ENCODE data around the gene LILRA2.
"Not testable (repeated sequence)": the region's sequence is repeated elsewhere in the genome, so short reads cannot be mapped to it uniquely, and the experiment has no call there.

The LILRA2 gene

DNA sequence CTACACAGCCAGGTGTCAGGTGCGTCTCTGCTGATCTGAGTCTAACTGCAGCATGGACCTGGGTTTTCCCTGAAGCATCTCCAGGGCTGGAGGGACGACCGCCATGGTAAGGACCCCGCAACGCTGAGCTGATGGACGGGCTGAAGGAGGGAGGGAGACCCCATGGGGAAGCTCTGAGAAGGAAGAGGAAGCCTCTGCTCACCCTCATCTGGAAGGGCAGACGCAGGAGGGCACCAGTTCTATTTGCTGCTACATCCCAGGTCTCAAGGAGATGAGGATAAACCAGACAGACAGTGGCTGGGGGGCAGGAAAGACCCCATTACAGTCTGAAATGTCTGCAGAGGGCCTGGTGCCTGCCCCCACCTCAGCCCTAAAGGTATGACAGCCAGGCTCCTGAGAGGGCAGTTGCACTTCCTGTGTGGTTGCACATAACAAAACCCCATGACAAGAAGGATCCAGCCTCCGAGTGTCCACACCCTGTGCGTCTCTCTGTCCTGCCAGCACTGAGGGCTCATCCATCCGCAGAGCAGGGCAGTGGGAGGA, at the start of gene LILRA2:
TSS of gene LILRA2 (plus strand) at position 461 of the 543 bp plus-strand sequence. CDS start 89 bp downstream, outside the sequence.
- DNase-seq: no peak

DNA sequence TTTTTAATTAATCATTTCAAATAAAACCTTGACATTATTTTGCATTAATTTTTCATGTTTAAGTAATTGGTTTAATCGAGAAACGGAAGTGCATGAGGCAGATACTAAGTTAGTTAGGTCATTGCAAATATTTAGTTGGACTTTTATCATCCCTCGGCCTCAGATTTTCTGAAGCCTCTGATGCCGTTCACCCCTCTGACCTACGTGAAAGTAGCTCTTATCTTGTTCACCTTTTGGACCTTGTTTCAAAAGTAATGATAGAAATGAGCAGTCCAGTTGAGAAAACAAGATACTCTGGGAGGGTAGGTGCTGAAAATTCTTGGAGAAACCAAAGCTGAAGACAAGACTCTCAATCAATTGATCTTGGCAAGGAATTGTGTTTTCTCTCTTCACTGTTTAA, 48.0 kb upstream of the LILRA2 start:
- no peak for DNase-seq

DNA sequence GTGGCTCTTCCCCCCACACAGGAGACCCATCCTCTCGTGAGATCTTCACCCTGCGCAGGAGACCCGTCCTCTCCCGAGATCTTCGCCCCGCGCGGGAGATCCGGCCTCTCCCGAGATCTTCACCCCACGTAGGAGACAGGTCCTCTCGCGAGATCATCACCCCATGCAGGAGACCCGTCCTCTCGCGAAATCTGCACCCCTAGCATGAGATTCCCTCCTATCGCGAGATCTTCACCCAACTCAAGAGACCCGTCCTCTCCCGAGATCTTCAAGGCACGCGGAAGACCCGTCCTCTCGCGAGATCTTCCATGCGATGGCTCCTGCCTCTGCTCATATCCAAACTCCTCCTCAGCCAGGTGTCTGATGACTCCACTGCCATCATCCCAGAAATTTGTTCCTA, 46.6 kb upstream of the LILRA2 start:
- DNase-seq: no peak

DNA sequence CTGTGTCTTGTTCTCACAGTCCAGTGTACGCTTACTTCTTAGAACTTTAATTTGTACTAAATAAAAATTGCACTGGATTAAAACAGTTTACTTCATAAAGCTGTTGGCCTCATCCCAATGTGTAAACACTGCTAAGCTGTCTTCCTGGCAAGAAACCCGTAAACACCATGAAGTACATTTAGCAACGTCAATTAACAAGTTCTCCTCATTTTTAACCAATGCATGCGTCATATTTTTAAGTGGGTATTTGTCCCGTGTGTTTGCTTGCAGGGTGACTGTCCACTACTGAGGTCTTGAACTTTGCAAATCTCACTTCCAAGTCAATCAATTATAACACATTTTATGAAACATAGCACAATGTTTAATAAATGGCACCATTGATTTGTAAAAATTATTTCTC, 42.7 kb upstream of the LILRA2 start:
- DNase-seq: no peak

DNA sequence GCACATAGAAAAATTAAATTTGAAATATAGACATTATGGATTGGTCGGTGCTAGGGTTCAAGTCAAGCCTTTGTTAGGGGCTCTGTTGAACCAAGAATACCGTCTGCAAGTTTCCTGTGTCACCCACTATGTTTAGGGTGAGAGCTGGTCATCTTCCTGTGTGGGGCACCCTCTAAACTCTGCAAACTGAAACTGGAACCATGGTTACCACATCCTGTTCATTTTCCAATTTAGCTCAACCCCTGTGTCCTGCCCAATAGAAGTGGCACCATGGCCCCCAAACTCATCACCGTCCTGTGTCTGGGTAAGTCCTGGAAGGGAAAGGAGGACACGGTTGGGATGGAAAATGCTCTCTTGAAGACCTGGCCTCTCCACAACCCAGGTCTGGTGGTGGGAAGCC, 41.1 kb upstream of the LILRA2 start:
- DNase-seq: no peak

DNA sequence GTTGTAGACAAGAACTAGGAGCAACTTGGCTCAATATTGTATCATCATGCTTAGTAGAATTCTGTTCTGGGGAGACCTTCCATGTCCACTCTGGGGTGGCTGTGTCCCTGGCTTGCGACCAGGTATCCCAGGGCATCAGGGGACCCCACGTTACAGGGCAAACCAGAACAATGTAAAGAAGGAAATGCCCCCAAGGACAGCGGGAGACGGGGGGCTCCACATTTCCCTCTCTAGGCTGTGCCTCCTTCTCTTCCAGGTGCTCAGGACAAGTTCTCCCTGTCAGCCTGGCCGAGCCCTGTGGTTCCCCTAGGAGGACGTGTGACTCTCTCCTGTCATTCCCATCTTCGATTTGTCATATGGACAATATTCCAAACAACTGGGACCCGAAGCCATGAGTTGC, 40.1 kb upstream of the LILRA2 start:
- no peak for DNase-seq

DNA sequence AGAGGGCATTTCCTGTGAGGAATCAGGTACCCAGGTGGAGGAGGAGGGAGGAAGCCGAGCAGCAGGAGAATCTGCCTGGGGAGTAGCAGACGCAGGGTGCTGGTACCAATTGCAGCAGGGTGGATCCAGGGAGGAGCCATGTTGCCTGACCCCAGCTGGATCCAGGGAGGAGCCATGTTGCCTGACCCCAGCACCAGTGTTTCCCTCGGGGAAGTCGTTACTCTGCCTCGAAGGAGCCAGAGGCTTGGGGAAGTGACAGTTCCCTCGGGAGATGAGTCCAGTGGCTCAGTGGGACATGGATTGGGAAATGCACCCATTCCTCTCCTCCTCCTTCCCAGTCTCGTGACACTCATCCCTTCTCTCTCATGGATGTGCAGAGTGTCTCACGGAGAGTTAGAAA, 39.4 kb upstream of the LILRA2 start:
- DNase-seq: no peak

DNA sequence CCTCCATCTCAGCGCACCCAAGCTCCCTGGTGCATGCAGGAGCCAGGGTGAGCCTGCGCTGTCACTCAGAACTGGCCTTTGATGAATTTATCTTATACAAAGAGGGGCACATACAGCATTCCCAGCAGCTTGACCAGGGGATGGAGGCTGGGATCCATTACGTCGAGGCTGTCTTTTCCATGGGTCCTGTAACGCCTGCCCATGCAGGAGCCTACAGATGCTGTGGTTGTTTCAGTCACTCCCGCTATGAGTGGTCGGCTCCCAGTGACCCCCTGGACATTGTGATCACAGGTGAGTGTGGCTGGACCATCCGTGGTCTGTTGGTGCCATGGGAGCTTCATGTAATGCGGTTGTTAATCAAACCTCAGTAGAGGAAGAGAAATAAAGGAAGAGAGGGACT, 38.0 kb upstream of the LILRA2 start:
- no peak for DNase-seq

DNA sequence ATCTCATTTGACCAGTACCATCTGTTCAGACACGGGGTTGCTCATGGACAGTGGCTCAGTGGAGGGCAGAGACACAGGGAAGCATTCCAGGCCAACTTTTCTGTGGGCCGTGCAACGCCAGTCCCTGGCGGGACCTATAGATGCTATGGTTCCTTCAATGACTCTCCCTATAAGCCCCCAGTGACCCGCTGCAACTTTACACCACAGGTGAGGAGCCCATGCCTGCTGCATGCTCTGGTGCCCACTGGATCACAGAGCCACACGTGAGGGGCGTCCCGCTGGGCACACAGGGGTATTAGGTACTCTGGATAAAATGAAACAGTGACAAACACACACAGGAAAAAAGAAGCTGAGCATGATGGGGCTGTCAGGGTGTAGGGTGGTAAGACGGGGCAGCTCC, 36.6 kb upstream of the LILRA2 start:
- no peak for DNase-seq

DNA sequence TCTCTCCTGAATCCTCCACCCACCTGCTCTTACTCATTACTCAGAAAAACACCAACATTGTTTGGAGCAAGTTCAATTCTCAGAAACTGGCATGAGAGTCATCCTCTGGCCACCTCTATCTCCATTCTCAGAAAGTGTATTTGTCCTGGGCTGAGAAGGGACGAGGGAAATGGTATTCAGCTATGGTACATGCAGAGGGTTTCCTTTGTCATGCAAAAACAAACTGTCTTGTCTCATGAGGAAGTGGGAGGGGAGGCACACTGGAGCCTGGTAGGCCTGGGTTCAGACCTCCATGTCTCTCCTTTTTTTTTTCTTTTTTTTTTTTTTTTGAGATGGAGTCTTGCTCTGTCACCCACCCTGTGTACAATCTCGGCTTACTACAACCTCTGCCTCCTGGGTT, 31.9 kb upstream of the LILRA2 start:
- DNase-seq: no peak

DNA sequence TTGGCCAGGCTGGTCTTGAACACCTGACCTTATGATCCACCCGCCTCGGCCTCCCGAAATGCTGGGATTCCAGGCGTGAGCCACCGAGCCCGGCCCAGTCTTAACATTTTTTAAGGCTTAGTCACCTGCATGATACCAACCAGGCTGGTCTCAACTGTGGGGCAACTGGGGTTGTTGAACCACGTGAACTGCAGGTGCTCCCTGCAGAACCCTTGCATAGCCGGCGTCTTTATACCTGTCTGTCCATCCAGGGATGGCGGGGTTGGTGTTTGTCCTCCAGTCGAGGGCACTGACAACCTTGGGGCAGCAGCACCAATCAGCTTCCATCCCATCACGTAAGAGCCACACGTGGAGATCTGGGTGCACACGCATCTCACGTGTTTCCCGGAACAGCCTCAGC, 24.8 kb upstream of the LILRA2 start:
- no peak for DNase-seq

DNA sequence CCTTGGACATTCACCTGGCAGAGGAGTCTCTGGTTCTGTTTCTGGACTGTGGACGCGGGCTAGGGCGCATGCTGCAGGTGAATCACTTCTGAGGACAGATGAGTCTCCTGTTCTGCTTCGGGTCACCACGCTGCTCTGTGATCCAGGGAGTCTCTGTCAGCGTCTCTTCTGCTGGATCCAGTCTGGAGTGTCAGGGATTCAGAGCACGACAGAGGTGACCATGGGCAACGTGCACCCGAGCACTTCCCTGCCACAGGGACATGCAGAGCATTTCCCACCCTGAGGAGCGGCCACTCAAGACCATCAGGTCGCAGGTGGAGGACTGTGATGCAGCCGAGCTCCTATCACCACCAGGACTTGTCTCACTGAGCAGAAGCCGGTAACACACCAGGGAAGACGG, 24.4 kb upstream of the LILRA2 start:
- no peak for DNase-seq

DNA sequence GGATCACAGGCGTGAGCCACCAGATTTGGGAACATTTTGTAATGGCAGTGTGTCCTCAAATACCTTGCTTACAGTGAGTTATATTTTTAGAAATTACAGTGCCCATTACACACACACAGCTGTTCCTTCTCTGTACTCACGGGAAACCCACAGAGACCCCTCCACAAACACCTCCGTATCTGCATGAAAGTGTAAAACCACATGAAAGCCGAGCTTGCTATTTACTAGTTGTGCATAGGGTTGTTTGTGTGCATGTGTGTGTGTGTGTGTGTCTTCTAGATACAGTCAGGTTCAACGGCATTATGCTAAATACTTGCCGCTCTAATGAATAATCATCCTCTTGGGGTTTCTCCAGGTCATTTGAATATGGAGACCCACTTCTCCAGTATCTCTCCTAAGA, 22.3 kb upstream of the LILRA2 start:
- DNase-seq: peak; percentile 97

DNA sequence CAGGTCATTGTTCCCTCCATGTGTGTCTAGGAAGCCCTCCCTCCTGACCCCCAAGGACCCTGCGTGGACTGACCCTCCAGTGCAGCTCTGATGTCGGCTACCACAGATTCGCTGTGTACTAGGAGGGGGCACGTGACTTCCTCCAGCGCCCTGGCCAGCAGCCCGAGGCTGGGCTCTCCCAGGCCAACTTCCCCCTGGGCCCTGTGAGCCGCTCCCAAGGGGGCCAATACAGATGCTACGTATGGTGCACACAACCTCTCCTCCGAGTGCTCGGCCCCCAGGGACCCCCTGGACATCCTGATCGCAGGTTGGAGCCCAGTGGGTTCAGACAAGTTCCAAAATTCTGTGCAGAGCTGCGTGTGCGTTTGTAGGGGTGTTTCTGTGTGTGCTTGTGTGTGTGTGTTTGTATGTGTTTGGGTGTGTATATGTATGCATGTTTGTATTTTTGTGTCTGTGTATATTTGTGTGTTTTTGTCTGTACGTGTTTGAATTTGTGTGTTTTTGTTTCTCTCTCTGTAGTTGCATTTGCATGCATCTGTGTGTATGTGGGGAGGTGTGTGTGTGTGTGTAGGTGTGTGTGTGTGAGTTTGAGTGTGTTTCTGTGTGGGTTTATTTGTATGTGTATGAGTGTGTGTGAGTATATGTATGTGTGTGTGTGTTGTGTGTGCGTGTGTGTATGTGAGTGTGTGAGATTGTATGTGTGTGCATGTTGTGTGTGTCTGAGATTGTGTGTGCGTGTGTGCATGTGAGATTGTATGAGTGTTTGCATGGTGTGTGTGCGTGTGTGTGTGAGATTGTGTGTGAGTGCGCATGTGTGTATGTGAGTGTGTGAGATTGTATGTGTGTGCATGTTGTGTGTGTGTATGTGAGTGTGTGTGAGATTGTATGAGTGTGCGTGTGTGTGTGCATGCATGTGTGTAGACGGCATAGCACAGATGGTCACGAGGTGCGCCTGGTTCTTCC, 21.4 kb upstream of the LILRA2 start:
- no peak for DNase-seq

DNA sequence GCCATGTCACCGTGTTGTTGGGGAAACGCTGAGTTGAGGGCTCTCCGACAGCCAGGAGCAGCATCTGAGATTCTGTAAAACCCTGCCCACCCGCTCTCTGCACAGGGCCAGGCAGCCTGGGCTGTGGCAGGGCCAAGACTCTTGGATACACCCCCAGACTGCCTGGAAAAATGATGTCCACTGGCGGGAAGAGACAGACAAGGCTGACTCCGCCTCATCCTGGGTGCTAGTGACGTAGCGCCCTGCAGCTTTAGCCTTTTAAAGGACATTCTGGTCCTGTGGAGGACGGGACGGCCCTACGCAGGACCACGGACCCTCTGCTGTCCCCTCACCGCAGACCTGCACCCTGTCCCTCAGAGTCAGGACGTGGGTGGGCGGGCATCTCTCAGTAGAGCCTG, 20.7 kb upstream of the LILRA2 start:
- DNase-seq: no peak

DNA sequence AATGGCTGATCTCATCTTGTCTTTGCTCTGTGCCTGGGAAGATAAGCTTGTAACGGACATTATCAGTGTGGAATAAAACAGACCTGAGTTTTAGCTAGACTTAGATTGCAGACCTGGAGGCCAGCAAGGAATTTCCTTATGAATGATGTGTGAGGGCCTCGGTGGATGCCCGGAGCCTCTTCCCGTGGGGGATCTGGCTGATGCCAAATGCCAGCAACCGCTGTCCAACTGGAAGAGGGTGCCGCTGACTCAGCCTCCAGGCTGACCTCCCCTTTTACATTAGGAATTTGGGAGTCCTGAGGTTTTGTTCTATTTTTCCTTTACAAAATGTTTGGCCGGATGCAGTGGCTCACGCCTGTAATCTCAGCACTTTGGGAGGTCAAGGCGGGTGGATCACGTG, 19.6 kb upstream of the LILRA2 start:
- no peak for DNase-seq

DNA sequence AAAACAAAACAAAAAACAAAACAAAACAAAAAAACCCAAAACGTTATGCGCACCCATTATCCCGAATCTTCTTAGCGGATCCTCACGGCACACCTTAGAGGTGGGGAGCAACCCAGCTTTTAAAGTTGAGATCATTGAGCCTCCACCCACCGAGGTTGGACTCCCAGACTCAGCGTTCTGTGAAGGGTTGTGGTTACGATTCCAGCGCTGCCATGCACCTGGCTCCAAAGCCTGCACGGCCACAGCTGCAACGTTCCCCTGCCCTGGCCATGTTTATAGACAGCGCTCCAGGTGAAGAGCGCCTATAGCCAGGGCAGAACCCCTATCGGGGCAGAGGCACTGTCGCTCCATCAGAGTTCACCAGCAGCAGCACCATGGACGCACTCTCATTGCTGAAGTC, 18.7 kb upstream of the LILRA2 start:
- DNase-seq: no peak

DNA sequence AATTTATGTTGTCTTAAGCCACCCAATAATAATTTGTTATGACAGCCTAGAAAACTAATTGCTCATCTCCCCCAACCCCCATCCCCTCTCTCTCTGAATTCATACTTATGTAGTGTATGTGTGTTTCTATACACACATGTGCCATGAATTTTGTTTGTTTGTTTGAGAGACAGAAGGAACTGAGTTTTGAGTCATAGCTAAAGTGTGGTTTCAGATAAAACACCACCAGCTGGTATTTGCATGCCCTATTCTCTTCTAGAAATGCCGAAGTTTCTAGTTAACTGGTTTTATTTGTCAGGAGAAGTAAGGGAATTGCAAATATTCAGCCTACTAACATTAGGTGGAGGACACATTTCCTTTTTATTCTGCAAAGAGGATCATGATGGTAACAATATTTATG, 17.4 kb upstream of the LILRA2 start:
- DNase-seq: no peak

DNA sequence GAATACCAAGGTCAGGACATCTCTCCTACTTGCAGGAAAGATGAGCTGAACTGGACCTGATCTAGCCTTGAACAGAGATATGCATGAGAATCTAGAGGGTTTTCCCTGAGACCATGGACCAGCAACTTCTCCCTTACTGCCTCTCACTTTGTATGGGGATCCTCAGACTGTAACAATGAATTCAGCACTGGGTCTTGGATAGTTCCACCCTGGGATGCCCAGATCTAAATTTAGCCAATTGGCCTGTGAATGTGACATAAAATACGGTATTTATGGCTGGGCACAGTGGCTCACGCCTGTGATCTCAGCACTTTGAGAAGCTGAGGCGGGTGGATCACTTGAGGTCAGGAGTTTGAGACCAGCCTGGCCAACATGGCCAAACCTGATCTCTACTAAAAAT, 15.3 kb upstream of the LILRA2 start:
- no peak for DNase-seq

DNA sequence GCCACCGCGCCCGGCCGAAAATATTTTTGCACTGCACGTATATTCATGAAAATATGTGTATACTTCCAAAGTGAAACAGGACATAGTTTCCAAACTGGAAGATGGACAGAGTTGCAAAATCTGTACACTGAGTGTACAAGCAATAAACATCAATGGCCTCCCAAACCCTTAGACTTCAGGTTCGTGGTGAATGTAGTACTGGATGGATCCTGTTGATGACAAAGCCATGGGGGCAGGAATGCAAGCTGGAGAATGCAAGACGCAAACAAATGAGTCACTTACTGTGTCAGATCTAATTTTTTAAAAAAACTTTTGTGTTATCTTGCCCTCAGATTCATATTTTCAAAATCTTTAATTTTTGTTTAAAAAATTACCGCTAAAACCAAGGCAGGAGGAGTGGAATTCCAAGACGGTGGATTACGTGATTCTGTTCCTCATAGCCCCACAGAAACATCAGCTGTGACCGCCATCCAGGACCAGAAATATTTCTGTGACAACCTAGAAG, 12.7 kb upstream of the LILRA2 start:
- DNase-seq: no peak

DNA sequence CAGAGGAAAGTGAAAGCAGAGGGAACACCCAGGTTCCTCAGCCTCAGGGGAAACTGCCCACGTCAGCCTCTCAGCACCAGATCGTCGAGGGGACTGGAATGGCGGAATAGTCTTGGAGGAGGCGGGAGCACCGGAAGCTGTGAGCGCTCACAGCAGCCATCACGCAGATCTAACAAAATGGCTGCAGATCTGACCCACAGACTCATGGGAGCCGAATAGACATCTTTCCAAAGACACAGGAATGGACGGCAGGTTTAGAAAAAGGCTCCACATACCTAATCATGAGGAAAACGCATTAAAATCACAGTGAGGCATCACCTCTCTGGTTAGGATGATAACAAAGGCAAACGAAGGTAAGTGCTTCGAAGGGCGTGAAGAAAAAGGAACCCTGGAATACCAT, 11.8 kb upstream of the LILRA2 start:
- DNase-seq: no peak

DNA sequence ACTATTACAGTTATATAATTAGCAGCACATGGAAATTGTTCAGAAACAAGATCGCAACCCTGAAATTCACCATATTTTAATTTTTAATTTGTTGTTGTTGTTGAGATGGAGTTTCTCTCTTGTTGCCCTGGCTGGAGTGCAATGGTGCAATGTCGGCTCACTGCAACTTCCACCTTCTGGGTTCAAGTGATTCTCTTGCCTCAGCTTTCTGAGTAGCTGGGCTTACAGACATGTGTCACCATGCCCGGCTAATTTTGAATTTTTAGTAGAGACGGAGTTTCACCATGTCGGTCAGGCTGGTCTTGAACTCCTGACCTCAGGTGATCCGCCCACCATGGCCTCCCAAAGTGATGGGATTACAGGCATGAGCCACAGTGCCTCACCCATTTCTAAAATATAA, 10.4 kb upstream of the LILRA2 start:
- not testable (repeated sequence) for DNase-seq

DNA sequence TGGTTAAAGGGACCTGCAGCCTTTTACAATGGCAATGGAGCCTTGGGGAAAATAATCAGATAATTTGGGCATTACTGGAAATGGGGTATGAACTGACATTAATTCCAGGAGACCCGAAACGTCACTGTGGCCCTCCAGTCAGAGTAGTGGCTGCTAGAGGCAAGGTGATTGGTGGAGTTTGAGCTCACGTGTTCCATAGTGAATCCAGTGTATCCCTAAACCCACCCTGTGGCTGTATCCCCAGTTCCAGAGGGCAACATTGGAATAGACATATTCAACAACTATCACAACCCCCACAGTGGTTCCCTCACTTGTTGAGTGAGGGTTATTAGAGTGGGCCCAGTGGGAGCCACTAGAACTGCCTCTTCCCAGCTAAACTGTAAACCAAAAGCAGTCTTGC, 3.3 kb upstream of the LILRA2 start:
- no peak for DNase-seq
